B cell (primary cell): ENCODE results near the gene SAMD4A.

Source experiments
- CTCF ChIP-seq: fragments of 200-600 bp; IDR thresholded peaks from one replicate; pipeline ENCODE4 v1.8.0; 2022; ENCODE audit warnings: antibody characterized with exemption, mild to moderate bottlenecking
- EZH2 ChIP-seq: IDR thresholded peaks from 2 replicates; pipeline ENCODE4 v1.6.1; 2012; ENCODE audit warnings: borderline replicate concordance, low read depth, mild to moderate bottlenecking, moderate library complexity, low read length; ENCODE audit not compliant: insufficient read depth, poor library complexity, severe bottlenecking

- TF ChIP-seq CTCF, result no peak
- no peak for TF ChIP-seq EZH2
These were observed 230.0 kb downstream of the SAMD4A start for GRCh38 chr14:54796961-54797360.
